PC-3 (cell line): ENCODE results near the gene ELMO3. TPM values are rescaled to one million over a fixed set of nuclear protein-coding genes. Genes with fewer than 3 reads are reported as not detected.

Experiments
- ATAC-seq: fragments of 200-7000 bp; cut with Tn5 transposase; 2 replicates; pipeline ENCODE4 v1.9.1; 2020; ENCODE audit warnings: mild to moderate bottlenecking, moderate library complexity
- BruUV-seq: library from RNA; stranded (reverse); fragments of 400-500 nt; replicated peaks from 2 replicates; lab custom pipeline; 2021; lab: Mats Ljungman, UMichigan
- CTCF ChIA-PET: fragments of 300-600 bp; sonication (Branson Sonifier 250); formaldehyde crosslinking; loops from one replicate; lab custom pipeline; 2022; ENCODE audit warnings: antibody characterized with exemption; lab: Charles Lee
- POLR2A ChIA-PET: fragments of 300-600 bp; sonication (Branson Sonifier 250); formaldehyde crosslinking; loops from one replicate; lab custom pipeline; 2022; ENCODE audit warnings: antibody characterized with exemption; ENCODE audit not compliant: unreplicated experiment; lab: Charles Lee
- DNase-seq: peaks from one replicate; pipeline ENCODE4 v3.0.0-alpha.2; 2015
- H2AFZ ChIP-seq: fragments of 300-600 bp; sonication (generic); 2 replicates; pipeline ENCODE4 v1.6.0; 2016; ENCODE audit warnings: antibody characterized with exemption, low read length
- H3F3A ChIP-seq: fragments of 300-600 bp; sonication (generic); one replicate; pipeline ENCODE4 v1.6.0; 2017; ENCODE audit warnings: antibody characterized with exemption, low read length, control low read depth, mild to moderate bottlenecking; ENCODE audit not compliant: unreplicated experiment
- H3K27ac ChIP-seq: fragments of 300-600 bp; sonication (generic); 2 replicates; pipeline ENCODE4 v1.5.1; 2016; ENCODE audit warnings: mild to moderate bottlenecking, low read length
- H3K27me3 ChIP-seq: fragments of 300-600 bp; sonication (generic); 2 replicates; pipeline ENCODE4 v1.6.1; 2016; ENCODE audit warnings: low read length, mixed read lengths
- H3K36me3 ChIP-seq: fragments of 300-600 bp; sonication (generic); 2 replicates; pipeline ENCODE4 v1.6.1; 2016; ENCODE audit warnings: low read depth, mixed run types, low read length, mixed read lengths
- H3K4me1 ChIP-seq: fragments of 300-600 bp; sonication (generic); 2 replicates; pipeline ENCODE4 v1.5.1; 2016; ENCODE audit warnings: low read length; ENCODE audit not compliant: insufficient read depth
- H3K4me2 ChIP-seq: fragments of 300-600 bp; sonication (generic); 2 replicates; pipeline ENCODE4 v1.6.0; 2016; ENCODE audit warnings: low read length
- H3K4me3 ChIP-seq: fragments of 300-600 bp; sonication (generic); 2 replicates; pipeline ENCODE4 v1.5.1; 2016; ENCODE audit warnings: mild to moderate bottlenecking, low read length, mixed read lengths
- H3K79me2 ChIP-seq: fragments of 300-600 bp; sonication (generic); 2 replicates; pipeline ENCODE4 v1.6.1; 2017; ENCODE audit warnings: low read length, mixed read lengths
- H3K9ac ChIP-seq: fragments of 300-600 bp; sonication (generic); 2 replicates; pipeline ENCODE4 v1.6.0; 2016; ENCODE audit warnings: mild to moderate bottlenecking, low read length
- H3K9me2 ChIP-seq: fragments of 300-600 bp; sonication (generic); replicated peaks from 2 replicates; pipeline ENCODE4 v1.6.1; 2016; ENCODE audit warnings: mixed run types, low read length, mixed read lengths
- H3K9me3 ChIP-seq: fragments of 300-600 bp; sonication (generic); 2 replicates; pipeline ENCODE4 v1.6.1; 2016; ENCODE audit warnings: low read length, mixed read lengths
- H4K20me1 ChIP-seq: fragments of 300-600 bp; sonication (generic); 2 replicates; pipeline ENCODE4 v1.6.1; 2016; ENCODE audit warnings: low read length, mixed read lengths
- EZH2 ChIP-seq: fragments of 300-600 bp; sonication (generic); IDR thresholded peaks from one replicate; pipeline ENCODE4 v1.6.1; 2017; ENCODE audit warnings: antibody characterized with exemption, mild to moderate bottlenecking, low read length; ENCODE audit not compliant: unreplicated experiment
- EZH2phosphoT487 ChIP-seq: fragments of 300-600 bp; sonication (generic); IDR thresholded peaks from 2 replicates; pipeline ENCODE4 v1.6.1; 2018; ENCODE audit warnings: mild to moderate bottlenecking, antibody characterized with exemption, low read length, borderline replicate concordance
- intact Hi-C: fragments of 100-400 bp; cut with micrococcal nuclease; formaldehyde crosslinking; loops from 2 replicates; pipeline ENCODE4 v1.9.0; 2023
- total RNA-seq: library from RNA; depleted of rRNA; stranded (reverse); fragments of >200 nt; gene quantifications from 2 replicates; pipeline ENCODE4 v1.2.3, GENCODE V29; 2014
- TF ChIP-seq, protein P1 (sequence below): fragments of 300-600 bp; sonication (generic); conservative IDR thresholded peaks from 2 replicates; pipeline ENCODE4 v1.5.1; 2017; ENCODE audit warnings: antibody characterized with exemption, low read depth, mild to moderate bottlenecking, low read length

Gene ELMO3
- total RNA-seq, 1 experiment from 2014 or later = 2.2 TPM

DNA sequence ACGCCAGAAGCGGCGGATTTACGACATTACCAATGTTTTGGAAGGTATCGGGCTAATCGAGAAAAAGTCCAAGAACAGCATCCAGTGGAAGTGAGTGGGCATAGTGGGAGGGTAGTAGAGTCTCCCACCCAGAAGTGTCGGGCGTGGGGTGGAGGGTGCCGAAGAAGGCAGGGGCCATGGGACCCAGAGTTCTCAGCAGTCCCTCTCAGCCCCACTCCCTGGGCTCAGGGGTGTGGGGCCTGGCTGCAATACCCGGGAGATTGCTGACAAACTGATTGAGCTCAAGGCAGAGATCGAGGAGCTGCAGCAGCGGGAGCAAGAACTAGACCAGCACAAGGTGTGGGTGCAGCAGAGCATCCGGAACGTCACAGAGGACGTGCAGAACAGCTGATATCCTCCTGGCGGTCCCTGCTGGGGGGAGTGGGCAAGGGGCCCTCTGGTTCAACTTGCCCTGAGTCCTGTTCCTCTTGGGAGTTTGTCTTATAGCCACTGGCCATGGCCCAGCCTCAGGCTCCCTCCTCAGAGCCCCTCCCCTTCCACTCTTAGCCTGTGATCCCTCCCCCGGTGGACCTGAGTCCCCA lies 6.1 kb upstream of the ELMO3 start:
- Histone ChIP-seq H3K4me3 (peak overlapping the region; percentile 98), H3K27ac (peak overlapping the region; percentile 32; the same call in 1 of the 2 replicates), H3K9ac (peak overlapping the region; percentile 99), H4K20me1 (no peaks in the 10 kb centered on the region; the same call in none of the 2 replicates), H3K4me1 (peaks cover 14% of the 10 kb centered on the region), H3K36me3 (peaks cover 18% of the 10 kb centered on the region; the same call in 1 of the 2 replicates), H3K27me3 (no peaks in the 10 kb centered on the region), H3K9me2 (no peaks in the 10 kb centered on the region), H3F3A (no peaks in the 10 kb centered on the region), H3K4me2 (peak overlapping the region; percentile 94), H2AFZ (no peak overlapping the region), H3K79me2 (peaks cover 30% of the 10 kb centered on the region), H3K9me3 (no peaks in the 10 kb centered on the region)
- ChIA-PET POLR2A (no interaction called here), CTCF (no interaction called here)
- TF ChIP-seq, protein P1, sequence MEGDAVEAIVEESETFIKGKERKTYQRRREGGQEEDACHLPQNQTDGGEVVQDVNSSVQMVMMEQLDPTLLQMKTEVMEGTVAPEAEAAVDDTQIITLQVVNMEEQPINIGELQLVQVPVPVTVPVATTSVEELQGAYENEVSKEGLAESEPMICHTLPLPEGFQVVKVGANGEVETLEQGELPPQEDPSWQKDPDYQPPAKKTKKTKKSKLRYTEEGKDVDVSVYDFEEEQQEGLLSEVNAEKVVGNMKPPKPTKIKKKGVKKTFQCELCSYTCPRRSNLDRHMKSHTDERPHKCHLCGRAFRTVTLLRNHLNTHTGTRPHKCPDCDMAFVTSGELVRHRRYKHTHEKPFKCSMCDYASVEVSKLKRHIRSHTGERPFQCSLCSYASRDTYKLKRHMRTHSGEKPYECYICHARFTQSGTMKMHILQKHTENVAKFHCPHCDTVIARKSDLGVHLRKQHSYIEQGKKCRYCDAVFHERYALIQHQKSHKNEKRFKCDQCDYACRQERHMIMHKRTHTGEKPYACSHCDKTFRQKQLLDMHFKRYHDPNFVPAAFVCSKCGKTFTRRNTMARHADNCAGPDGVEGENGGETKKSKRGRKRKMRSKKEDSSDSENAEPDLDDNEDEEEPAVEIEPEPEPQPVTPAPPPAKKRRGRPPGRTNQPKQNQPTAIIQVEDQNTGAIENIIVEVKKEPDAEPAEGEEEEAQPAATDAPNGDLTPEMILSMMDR = no peak
- no peak for TF ChIP-seq EZH2phosphoT487
- no TSS peak for BruUV-seq
- DNase-seq (no peak), ATAC-seq (no peak)
- intact Hi-C loops = loop anchor here (10.0 kb wide), 1 partner anchor 52 kb away; the partner anchor contains the start of genes FHOD1 and SLC9A5

DNA sequence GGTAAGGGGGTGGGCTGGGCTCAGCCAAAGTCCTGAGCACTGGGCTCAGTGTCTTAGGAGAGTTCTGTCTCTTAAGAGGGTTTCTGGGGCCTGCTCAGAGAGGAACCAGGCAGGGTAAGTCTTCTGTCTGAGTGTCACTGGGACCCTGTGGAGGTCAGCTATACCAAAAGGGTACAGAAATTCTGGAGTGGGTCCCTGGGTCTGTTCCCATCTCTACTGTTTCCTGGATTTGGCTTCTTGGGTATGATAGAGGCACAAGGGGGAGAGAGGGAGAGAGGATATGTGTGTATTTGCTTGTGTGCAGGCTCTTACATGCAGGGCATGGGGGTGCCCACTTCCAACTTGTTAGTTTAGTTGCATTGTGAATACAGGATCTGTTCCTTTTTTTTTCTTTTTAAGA lies 5.4 kb upstream of the ELMO3 start:
- intact Hi-C loops = loop anchor here (10.0 kb wide), 1 partner anchor 51 kb away; the partner anchor contains the start of genes FHOD1 and SLC9A5
- TF ChIP-seq EZH2phosphoT487 (no peak), EZH2 (no peak)
- TF ChIP-seq, protein P1 = no peak
- ChIA-PET CTCF (no interaction called here), POLR2A (no interaction called here)
- Histone ChIP-seq H3K79me2 (peaks cover 30% of the 10 kb centered on the region), H3K27ac (no peak overlapping the region), H3K4me2 (peak overlapping the region; percentile 94), H4K20me1 (no peaks in the 10 kb centered on the region; the same call in none of the 2 replicates), H3K9me2 (no peaks in the 10 kb centered on the region), H3K27me3 (no peaks in the 10 kb centered on the region), H2AFZ (no peak overlapping the region), H3K9me3 (no peaks in the 10 kb centered on the region), H3K36me3 (peaks cover 18% of the 10 kb centered on the region; the same call in 1 of the 2 replicates), H3K4me1 (peaks cover 14% of the 10 kb centered on the region), H3K9ac (peak overlapping the region; percentile 99; the same call in 1 of the 2 replicates), H3F3A (no peaks in the 10 kb centered on the region), H3K4me3 (peak overlapping the region; percentile 98)
- DNase-seq = no peak
- no TSS peak for BruUV-seq
- ATAC-seq = no peak

DNA sequence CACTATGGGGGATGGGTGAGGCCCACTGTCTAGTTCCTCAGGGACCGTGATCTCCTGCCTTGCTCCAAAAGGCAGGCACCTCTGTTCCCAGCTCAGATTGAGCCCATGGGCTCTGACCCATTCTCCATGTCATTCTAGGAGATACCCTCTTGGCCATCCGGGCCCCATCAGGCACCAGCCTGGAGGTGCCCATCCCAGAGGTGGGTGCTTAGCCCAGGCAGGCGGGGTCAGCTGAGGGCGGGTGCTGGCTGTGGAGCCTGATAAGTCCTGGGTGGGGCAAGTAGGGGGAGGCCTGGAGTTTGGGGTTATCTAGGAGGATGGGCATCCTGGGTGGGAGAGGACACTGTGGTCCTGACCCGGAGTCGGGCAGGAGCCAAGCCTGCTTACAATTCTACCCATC lies 4.7 kb upstream of the ELMO3 start:
- POLR2A ChIA-PET = no interaction called here
- no peak overlapping the region; the same call in 1 of the 2 replicates for H3K4me2 ChIP-seq
- no peaks in the 10 kb centered on the region; the same call in none of the 2 replicates for H4K20me1 ChIP-seq

More for the DNA sequence above, 4.7 kb upstream of the ELMO3 start:
- no peaks in the 10 kb centered on the region for H3F3A ChIP-seq
- TF ChIP-seq, protein P1 = no peak
- TF ChIP-seq EZH2 (no peak), EZH2phosphoT487 (no peak)
- H3K36me3 ChIP-seq = peaks cover 18% of the 10 kb centered on the region; the same call in 1 of the 2 replicates
- no peak for DNase-seq
- no peak overlapping the region for H3K9ac ChIP-seq
- no peak for ATAC-seq
- H3K27me3 ChIP-seq = no peaks in the 10 kb centered on the region
- H3K27ac ChIP-seq = no peak overlapping the region
- intact Hi-C loops = loop anchor here (10.0 kb wide), 1 partner anchor 51 kb away; the partner anchor contains the start of genes FHOD1 and SLC9A5
- no TSS peak for BruUV-seq
- peaks cover 14% of the 10 kb centered on the region for H3K4me1 ChIP-seq
- CTCF ChIA-PET = no interaction called here
- H3K79me2 ChIP-seq = peaks cover 30% of the 10 kb centered on the region
- H3K4me3 ChIP-seq = no peak overlapping the region
- H3K9me3 ChIP-seq = no peaks in the 10 kb centered on the region
- H3K9me2 ChIP-seq = no peaks in the 10 kb centered on the region
- H2AFZ ChIP-seq = no peak overlapping the region
